Testis (tissue), 2 donors: ENCODE results near the gene TTF1.

Experiments
- POLR2A ChIP-seq: fragments of 450-650 bp; IDR thresholded peaks from one replicate; pipeline ENCODE4 v1.6.1; 2017; ENCODE audit warnings: antibody characterized with exemption, mild to moderate bottlenecking, moderate library complexity
- TF ChIP-seq, protein P1 (sequence below), 3 experiments: fragments of 450-650 bp in 2 of 3; fragments of 200-600 bp in 1 of 3; sonication (generic) in 1 of 3; IDR thresholded peaks; one replicate each; pipeline ENCODE4 v1.5.1; 2016 to 2019; ENCODE audit warnings: antibody characterized with exemption in 3 of 3, mild to moderate bottlenecking in 2 of 3, moderate library complexity in 1 of 3

DNA sequence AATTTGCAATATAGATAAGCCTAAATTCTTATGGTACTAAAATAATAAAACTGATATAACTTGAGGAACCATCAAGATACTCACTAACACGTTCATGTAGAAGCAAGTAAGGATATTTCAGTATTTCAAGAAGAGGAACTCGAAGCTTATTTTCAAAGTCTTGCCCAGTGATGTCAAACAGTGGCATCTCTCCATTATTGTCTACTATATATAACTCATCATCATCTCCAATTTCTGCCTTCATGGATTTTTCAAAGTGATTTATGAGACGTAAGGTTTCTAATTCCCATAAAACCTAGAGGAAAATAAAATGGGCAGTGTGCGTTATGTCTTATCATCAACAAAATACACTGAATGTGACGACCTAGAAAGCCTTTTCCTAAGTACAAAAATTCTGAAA is 60.5 kb downstream of the TTF1 start:
- TF ChIP-seq, protein P1, sequence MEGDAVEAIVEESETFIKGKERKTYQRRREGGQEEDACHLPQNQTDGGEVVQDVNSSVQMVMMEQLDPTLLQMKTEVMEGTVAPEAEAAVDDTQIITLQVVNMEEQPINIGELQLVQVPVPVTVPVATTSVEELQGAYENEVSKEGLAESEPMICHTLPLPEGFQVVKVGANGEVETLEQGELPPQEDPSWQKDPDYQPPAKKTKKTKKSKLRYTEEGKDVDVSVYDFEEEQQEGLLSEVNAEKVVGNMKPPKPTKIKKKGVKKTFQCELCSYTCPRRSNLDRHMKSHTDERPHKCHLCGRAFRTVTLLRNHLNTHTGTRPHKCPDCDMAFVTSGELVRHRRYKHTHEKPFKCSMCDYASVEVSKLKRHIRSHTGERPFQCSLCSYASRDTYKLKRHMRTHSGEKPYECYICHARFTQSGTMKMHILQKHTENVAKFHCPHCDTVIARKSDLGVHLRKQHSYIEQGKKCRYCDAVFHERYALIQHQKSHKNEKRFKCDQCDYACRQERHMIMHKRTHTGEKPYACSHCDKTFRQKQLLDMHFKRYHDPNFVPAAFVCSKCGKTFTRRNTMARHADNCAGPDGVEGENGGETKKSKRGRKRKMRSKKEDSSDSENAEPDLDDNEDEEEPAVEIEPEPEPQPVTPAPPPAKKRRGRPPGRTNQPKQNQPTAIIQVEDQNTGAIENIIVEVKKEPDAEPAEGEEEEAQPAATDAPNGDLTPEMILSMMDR (IDR thresholded peaks at IDR 0.05) = no peak
- no peak for TF ChIP-seq POLR2A
